Epithelial cell of esophagus (primary cell): ENCODE results near the gene PAGE1.

ENCODE experiments used
- DNase-seq: peaks from one replicate; pipeline ENCODE4 v3.0.0; 2010; ENCODE audit warnings: low read depth
- H3K4me3 ChIP-seq: 2 replicates; pipeline ENCODE4 v1.5.1; 2011; ENCODE audit warnings: mild to moderate bottlenecking, low read length, control low read depth
- CTCF ChIP-seq: IDR thresholded peaks from 2 replicates; pipeline ENCODE4 v1.5.1; 2011; ENCODE audit warnings: low read depth, mild to moderate bottlenecking, low read length, control low read depth, inconsistent platforms; ENCODE audit not compliant: insufficient read depth; ENCODE audit errors: missing control alignments

The PAGE1 gene

GRCh38 chrX:49712577-49712976, 16.8 kb upstream of the PAGE1 start:
- H3K4me3 ChIP-seq = no peak overlapping the region
- DNase-seq = no peak
- no peak for TF ChIP-seq CTCF

- TF ChIP-seq CTCF = no peak
- DNase-seq = no peak
These were observed 15.0 kb upstream of the PAGE1 start for GRCh38 chrX:49710744-49711319.

GRCh38 chrX:49704691-49705404, 9.1 kb upstream of the PAGE1 start:
- H3K4me3 ChIP-seq = no peak overlapping the region
- no peak for DNase-seq
- TF ChIP-seq CTCF = no peak

More at GRCh38 chrX:49710744-49711319, 15.0 kb upstream of the PAGE1 start:
- H3K4me3 ChIP-seq = no peak overlapping the region

GRCh38 chrX:49701933-49702332, 6.1 kb upstream of the PAGE1 start:
- no peak overlapping the region for H3K4me3 ChIP-seq
- no peak for DNase-seq
- TF ChIP-seq CTCF = no peak

GRCh38 chrX:49701323-49701722, 5.5 kb upstream of the PAGE1 start:
- no peak for DNase-seq
- TF ChIP-seq CTCF = no peak

DNA sequence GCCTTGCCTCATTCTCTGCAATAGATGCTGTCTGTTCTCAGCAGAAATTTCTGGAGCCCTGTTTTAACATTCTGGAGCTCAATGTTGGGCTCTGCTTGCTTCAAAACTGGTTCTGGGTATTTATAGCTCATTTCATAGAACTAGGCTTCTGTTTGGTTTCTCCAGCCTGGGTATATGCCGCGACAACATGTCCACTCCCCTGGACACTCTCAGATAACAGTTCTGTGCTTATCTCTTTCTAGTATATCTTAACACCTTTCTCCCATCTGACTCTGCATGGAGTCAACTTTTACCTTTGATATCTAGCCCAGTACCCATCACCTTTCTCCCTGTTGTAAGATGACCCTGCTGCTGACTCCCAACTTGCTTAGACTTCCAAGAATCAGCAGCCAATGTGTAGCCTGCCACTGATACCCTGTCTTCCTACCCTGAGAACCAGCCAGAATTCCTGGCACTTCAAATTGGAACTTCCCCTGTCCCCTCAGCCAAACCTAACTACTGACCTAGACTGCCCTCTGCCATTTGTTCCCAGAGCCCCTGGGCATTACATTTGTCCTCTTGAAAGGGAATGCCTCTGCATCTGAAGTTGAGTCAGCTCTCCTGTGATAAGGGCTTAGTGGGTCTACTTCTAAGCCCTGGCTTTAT, 20.6 kb downstream of the PAGE1 start:
- DNase-seq = no peak
- TF ChIP-seq CTCF = no peak

More at GRCh38 chrX:49701323-49701722, 5.5 kb upstream of the PAGE1 start:
- H3K4me3 ChIP-seq = no peak overlapping the region

More for the DNA sequence above, 20.6 kb downstream of the PAGE1 start:
- H3K4me3 ChIP-seq = no peak overlapping the region
